CD8-positive, alpha-beta memory T cell (primary cell): ENCODE measurements around the gene CFHR1. TPM values are rescaled to one million over a fixed set of nuclear protein-coding genes. Genes with fewer than 3 reads are reported as not detected.
"Not testable (repeated sequence)": the region's sequence is repeated elsewhere in the genome, so short reads cannot be mapped to it uniquely, and the experiment has no call there.

Source experiments
- CTCF ChIA-PET: fragments of 350-600 bp; sonication (Branson Sonifier 250); formaldehyde crosslinking; loops from one replicate; lab custom pipeline; 2021; ENCODE audit warnings: antibody characterized with exemption; lab: Charles Lee
- POLR2A ChIA-PET: fragments of 350-600 bp; sonication (Branson Sonifier 250); formaldehyde crosslinking; loops from one replicate; lab custom pipeline; 2021; ENCODE audit warnings: antibody characterized with exemption; lab: Charles Lee
- DNase-seq, 5 donors: peaks; one replicate each; pipeline versions ENCODE4 v3.0.0 to v3.0.0-alpha.2; 2020 to 2022; ENCODE audit warnings: mixed read lengths in 1 of 5
- H3K27ac ChIP-seq: one replicate; pipeline ENCODE4 v1.7.0; 2013; ENCODE audit warnings: low read depth, mild to moderate bottlenecking, low read length, moderate library complexity
- H3K27me3 ChIP-seq: 2 replicates; pipeline ENCODE4 v1.7.0; 2013; ENCODE audit warnings: low read length, mild to moderate bottlenecking; ENCODE audit not compliant: insufficient read depth, poor library complexity, severe bottlenecking
- H3K36me3 ChIP-seq: 2 replicates; pipeline ENCODE4 v1.7.0; 2013; ENCODE audit warnings: mild to moderate bottlenecking, low read length, moderate library complexity; ENCODE audit not compliant: insufficient read depth
- H3K4me1 ChIP-seq: 2 replicates; pipeline ENCODE4 v1.7.0; 2013; ENCODE audit warnings: mild to moderate bottlenecking, low read length, moderate library complexity; ENCODE audit not compliant: insufficient read depth
- H3K4me3 ChIP-seq: 2 replicates; pipeline ENCODE4 v1.7.0; 2013; ENCODE audit warnings: mild to moderate bottlenecking, low read length
- H3K9me3 ChIP-seq: 2 replicates; pipeline ENCODE4 v1.7.0; 2013; ENCODE audit warnings: mild to moderate bottlenecking, low read length
- H3K27ac Mint-ChIP-seq, 8 donors: one replicate each; pipeline ENCODE4 v1.8.0; 2020 to 2021; ENCODE audit warnings: mixed read lengths in 8 of 8, mild to moderate bottlenecking in 6 of 8, inconsistent platforms in 3 of 8, moderate library complexity in 3 of 8
- H3K27me3 Mint-ChIP-seq, 2 donors: one replicate each; pipeline ENCODE4 v1.8.0; 2020 to 2021; ENCODE audit warnings: mixed read lengths in 2 of 2, mild to moderate bottlenecking in 1 of 2, moderate library complexity in 1 of 2
- H3K36me3 Mint-ChIP-seq, 3 donors: one replicate each; pipeline ENCODE4 v1.8.0; 2020 to 2021; ENCODE audit warnings: mixed read lengths in 3 of 3, inconsistent platforms in 1 of 3, mild to moderate bottlenecking in 1 of 3
- H3K4me1 Mint-ChIP-seq, 3 donors: one replicate each; pipeline ENCODE4 v1.8.0; 2020 to 2021; ENCODE audit warnings: mixed read lengths in 3 of 3, inconsistent platforms in 1 of 3, mild to moderate bottlenecking in 1 of 3
- H3K4me3 Mint-ChIP-seq, 7 donors: one replicate each; pipeline ENCODE4 v1.8.0; 2020 to 2021; ENCODE audit warnings: mixed read lengths in 7 of 7, mild to moderate bottlenecking in 6 of 7, moderate library complexity in 4 of 7, inconsistent platforms in 2 of 7
- H3K9me3 Mint-ChIP-seq, 5 donors: one replicate each; pipeline ENCODE4 v1.8.0; 2020 to 2022; ENCODE audit warnings: mixed read lengths in 5 of 5, mild to moderate bottlenecking in 3 of 5, moderate library complexity in 2 of 5, inconsistent platforms in 1 of 5
- polyA plus RNA-seq: library from polyadenylated mRNA; unstranded; fragments of 300-500 nt; fragmentation: Illumina TruSeq; gene quantifications from one replicate; pipeline ENCODE4 v1.2.3, GENCODE V29; 2021
- total RNA-seq, 2 experiments: library from RNA; stranded (reverse); gene quantifications; one replicate each; pipeline ENCODE4 v1.2.3, GENCODE V29; 2021

Gene CFHR1
- total RNA-seq, result not detected
- not detected for polyA plus RNA-seq

DNA sequence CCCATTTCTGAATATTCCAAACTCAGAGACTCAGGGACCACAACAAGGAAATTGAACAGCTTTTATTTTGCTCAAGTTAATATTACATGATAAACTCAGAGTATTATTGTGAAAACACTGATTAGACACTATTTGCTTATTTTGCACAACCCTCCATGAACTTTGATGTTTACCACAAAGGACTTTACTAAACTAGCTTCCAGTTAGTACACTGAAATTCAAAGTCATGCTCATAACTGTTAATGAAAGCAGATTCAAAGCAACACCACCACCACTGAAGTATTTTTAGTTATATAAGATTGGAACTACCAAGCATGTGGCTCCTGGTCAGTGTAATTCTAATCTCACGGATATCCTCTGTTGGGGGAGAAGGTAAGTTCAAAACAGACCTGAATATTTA is at the start of gene CFHR1:
TSS of gene CFHR1 (plus strand) at position 201 of the 400 bp plus-strand sequence. CDS start at position 315, 114 bp downstream.
- H3K27me3 ChIP-seq, H3K9me3 ChIP-seq, DNase-seq, H3K36me3 Mint-ChIP-seq, H3K27ac ChIP-seq, H3K36me3 ChIP-seq, H3K4me1 Mint-ChIP-seq, H3K4me3 ChIP-seq, H3K27ac Mint-ChIP-seq, H3K4me1 ChIP-seq, H3K9me3 Mint-ChIP-seq, CTCF ChIA-PET, H3K4me3 Mint-ChIP-seq, H3K27me3 Mint-ChIP-seq, POLR2A ChIA-PET: not testable (repeated sequence)

DNA sequence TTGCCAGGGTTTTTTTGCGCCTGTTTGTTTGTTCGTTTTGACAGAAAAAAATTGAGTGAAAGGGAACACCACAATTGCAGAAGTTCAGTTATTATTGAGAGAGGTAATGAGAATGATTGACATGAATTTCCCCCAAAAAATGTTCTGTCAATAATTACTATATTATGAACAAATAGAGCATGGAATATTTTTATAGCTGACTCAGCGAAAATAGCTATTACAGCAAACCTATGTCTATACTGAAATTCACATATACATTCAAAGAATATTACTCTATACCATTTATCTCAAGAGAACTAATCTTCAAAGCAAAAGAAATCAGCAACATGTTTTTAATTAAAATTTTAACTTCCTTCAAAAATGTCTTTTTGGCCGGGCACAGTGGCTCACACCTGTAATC is 49.7 kb upstream of the CFHR1 start:
- H3K27ac ChIP-seq, H3K9me3 Mint-ChIP-seq, DNase-seq, H3K36me3 ChIP-seq, H3K9me3 ChIP-seq, H3K27me3 ChIP-seq, H3K4me3 Mint-ChIP-seq, H3K27ac Mint-ChIP-seq, CTCF ChIA-PET, H3K4me3 ChIP-seq, H3K4me1 ChIP-seq, H3K36me3 Mint-ChIP-seq, H3K27me3 Mint-ChIP-seq, POLR2A ChIA-PET, H3K4me1 Mint-ChIP-seq: not testable (repeated sequence)

- DNase-seq, result no peak
- Mint-ChIP-seq H3K9me3 (peaks cover 0 to 6% (median 0%) of the 10 kb centered on the region in 5 donors), H3K36me3 (no peaks in the 10 kb centered on the region), H3K4me1 (no peaks in the 10 kb centered on the region), H3K27me3 (no peaks in the 10 kb centered on the region), H3K27ac (no peak overlapping the region), H3K4me3 (no peak overlapping the region)
- H3K27ac ChIP-seq, result no peak overlapping the region
- ChIA-PET CTCF (no interaction called here), POLR2A (no interaction called here)
- no peaks in the 10 kb centered on the region for H3K36me3 ChIP-seq
- no peak overlapping the region for H3K4me3 ChIP-seq
- no peaks in the 10 kb centered on the region for H3K27me3 ChIP-seq
- no peaks in the 10 kb centered on the region for H3K4me1 ChIP-seq
- no peaks in the 10 kb centered on the region for H3K9me3 ChIP-seq
These were observed 45.8 kb upstream of the CFHR1 start for GRCh38 chr1:196773713-196774112.

DNA sequence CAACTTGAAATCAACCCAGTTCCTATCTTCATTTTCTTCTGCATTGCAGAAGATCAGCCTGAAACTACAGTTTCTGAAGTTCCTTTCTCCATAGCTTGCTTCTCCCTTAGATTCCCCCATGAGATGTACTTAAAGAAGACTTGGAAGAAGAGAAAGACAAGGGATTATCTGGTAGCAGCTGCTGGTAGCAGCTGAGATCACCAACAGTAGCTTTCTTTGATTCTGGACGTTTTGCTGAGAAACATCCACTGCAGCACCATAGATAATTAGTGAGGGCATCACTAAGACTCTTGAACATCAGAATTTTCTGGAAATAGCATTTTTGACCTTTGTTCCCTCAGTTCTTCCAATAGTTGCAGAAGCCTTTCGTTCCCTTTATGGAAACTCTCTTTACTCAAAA is 45.4 kb upstream of the CFHR1 start:
- H3K27me3 Mint-ChIP-seq, result no peaks in the 10 kb centered on the region
- no peak for DNase-seq
- H3K36me3 Mint-ChIP-seq, result no peaks in the 10 kb centered on the region
- H3K27ac ChIP-seq, result no peak overlapping the region
- no peaks in the 10 kb centered on the region for H3K9me3 ChIP-seq
- CTCF ChIA-PET, result no interaction called here
- H3K27ac Mint-ChIP-seq, result no peak overlapping the region
- H3K4me3 Mint-ChIP-seq, result no peak overlapping the region
- H3K4me3 ChIP-seq, result no peak overlapping the region
- H3K4me1 ChIP-seq, result no peaks in the 10 kb centered on the region
- no peaks in the 10 kb centered on the region for H3K36me3 ChIP-seq
- H3K4me1 Mint-ChIP-seq, result no peaks in the 10 kb centered on the region
- H3K9me3 Mint-ChIP-seq, result peaks cover 0 to 6% (median 0%) of the 10 kb centered on the region in 5 donors
- no peaks in the 10 kb centered on the region for H3K27me3 ChIP-seq
- POLR2A ChIA-PET, result no interaction called here

- Histone ChIP-seq H3K36me3 (no peaks in the 10 kb centered on the region), H3K9me3 (no peaks in the 10 kb centered on the region), H3K27ac (no peak within 1 kb of the TSS), H3K4me3 (no peak within 1 kb of the TSS), H3K4me1 (no peaks in the 10 kb centered on the region), H3K27me3 (no peaks in the 10 kb centered on the region)
- no peak for DNase-seq
- Mint-ChIP-seq H3K4me3 (no peak within 1 kb of the TSS), H3K36me3 (no peaks in the 10 kb centered on the region), H3K4me1 (no peaks in the 10 kb centered on the region), H3K27ac (no peak within 1 kb of the TSS), H3K27me3 (no peaks in the 10 kb centered on the region), H3K9me3 (peaks cover 0 to 6% (median 0%) of the 10 kb centered on the region in 5 donors)
- POLR2A ChIA-PET, result no interaction called here
- CTCF ChIA-PET, result no interaction called here
These were observed 44.9 kb upstream of the CFHR1 start, which contains the start of gene CFHR3 for GRCh38 chr1:196774603-196775002. TSS of gene CFHR3 (plus strand) at chr1:196774840. CDS start at chr1:196774887, 47 bp downstream.

GRCh38 chr1:196777603-196778002 is 41.9 kb upstream of the CFHR1 start:
- CTCF ChIA-PET, result no interaction called here
- Histone ChIP-seq H3K4me1 (no peaks in the 10 kb centered on the region), H3K9me3 (no peaks in the 10 kb centered on the region), H3K4me3 (no peak overlapping the region), H3K36me3 (no peaks in the 10 kb centered on the region), H3K27me3 (no peaks in the 10 kb centered on the region), H3K27ac (no peak overlapping the region)
- Mint-ChIP-seq H3K27ac (no peak overlapping the region), H3K36me3 (no peaks in the 10 kb centered on the region), H3K4me3 (no peak overlapping the region), H3K27me3 (no peaks in the 10 kb centered on the region), H3K4me1 (no peaks in the 10 kb centered on the region), H3K9me3 (peaks cover 0 to 3% (median 0%) of the 10 kb centered on the region in 5 donors)
- DNase-seq, result no peak
- POLR2A ChIA-PET, result no interaction called here

- Mint-ChIP-seq H3K36me3 (no peaks in the 10 kb centered on the region), H3K4me1 (no peaks in the 10 kb centered on the region), H3K4me3 (no peak overlapping the region), H3K9me3 (peaks cover 0 to 5% (median 0%) of the 10 kb centered on the region in 5 donors), H3K27me3 (no peaks in the 10 kb centered on the region), H3K27ac (no peak overlapping the region)
- H3K27ac ChIP-seq, result no peak overlapping the region
- no peak for DNase-seq
- H3K27me3 ChIP-seq, result no peaks in the 10 kb centered on the region
- no peaks in the 10 kb centered on the region for H3K9me3 ChIP-seq
- no peak overlapping the region for H3K4me3 ChIP-seq
- H3K36me3 ChIP-seq, result no peaks in the 10 kb centered on the region
- CTCF ChIA-PET, result no interaction called here
- POLR2A ChIA-PET, result no interaction called here
- no peaks in the 10 kb centered on the region for H3K4me1 ChIP-seq
These were observed 40.4 kb upstream of the CFHR1 start for GRCh38 chr1:196779093-196779492.

- DNase-seq, H3K27ac ChIP-seq, H3K9me3 Mint-ChIP-seq, H3K27me3 ChIP-seq, H3K27ac Mint-ChIP-seq, H3K36me3 ChIP-seq, H3K27me3 Mint-ChIP-seq, H3K4me3 ChIP-seq, CTCF ChIA-PET, H3K9me3 ChIP-seq, POLR2A ChIA-PET, H3K4me3 Mint-ChIP-seq, H3K4me1 ChIP-seq, H3K36me3 Mint-ChIP-seq, H3K4me1 Mint-ChIP-seq: not testable (repeated sequence)
These were observed 28.3 kb upstream of the CFHR1 start for GRCh38 chr1:196791252-196791651.

DNA sequence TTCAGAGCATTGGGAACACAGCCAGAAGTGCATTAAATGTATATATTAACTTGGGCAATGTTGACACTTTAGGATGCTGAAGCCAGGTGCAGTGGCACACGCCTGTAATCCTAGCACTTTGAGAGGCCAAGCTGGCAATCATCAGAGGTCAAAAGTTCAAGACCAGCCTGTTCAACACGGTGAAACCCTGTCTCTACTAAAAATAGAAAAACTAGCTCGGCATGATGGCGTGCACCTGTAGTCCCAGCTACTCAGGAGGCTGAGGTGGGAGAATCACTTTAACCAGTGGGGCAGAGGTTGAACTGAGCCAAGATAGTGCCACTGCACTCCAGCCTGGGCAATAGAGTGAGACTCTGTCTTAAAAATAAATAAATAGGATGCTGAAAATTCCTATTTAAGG is 25.4 kb upstream of the CFHR1 start:
- H3K4me1 ChIP-seq, H3K27ac ChIP-seq, H3K27me3 Mint-ChIP-seq, CTCF ChIA-PET, DNase-seq, H3K4me3 ChIP-seq, POLR2A ChIA-PET, H3K27me3 ChIP-seq, H3K9me3 ChIP-seq, H3K4me1 Mint-ChIP-seq, H3K27ac Mint-ChIP-seq, H3K36me3 ChIP-seq, H3K9me3 Mint-ChIP-seq, H3K4me3 Mint-ChIP-seq, H3K36me3 Mint-ChIP-seq: not testable (repeated sequence)
